ENCODE measurements around the gene GAK. TPM values are rescaled to one million over a fixed set of nuclear protein-coding genes. Genes with fewer than 3 reads are reported as not detected.

Gene GAK
- total RNA-seq, 2 donors from 2014 or later = 168 to 234 TPM

DNA sequence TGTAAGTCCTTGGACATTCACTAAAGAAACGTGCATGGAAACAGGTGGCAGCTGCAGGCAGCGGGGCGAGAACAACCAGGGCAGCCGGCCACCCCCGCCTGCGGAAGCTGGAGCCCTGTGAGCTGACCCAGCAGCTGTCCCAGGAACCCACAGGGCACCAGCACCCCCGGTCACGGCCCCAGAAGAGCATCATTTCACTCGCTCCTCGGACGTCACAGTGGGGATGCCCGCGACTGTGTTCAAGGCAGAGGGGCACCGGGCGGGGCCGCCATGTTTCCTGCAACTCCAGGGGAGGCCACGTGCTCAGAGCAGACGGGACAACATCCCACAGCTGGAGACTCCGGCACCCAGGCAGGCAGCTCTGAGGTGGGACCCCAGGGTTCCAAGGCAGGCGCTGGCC is 61.2 kb downstream of the GAK start:
- H3K36me3 Mint-ChIP-seq = peaks cover 25% of the 10 kb centered on the region

DNA sequence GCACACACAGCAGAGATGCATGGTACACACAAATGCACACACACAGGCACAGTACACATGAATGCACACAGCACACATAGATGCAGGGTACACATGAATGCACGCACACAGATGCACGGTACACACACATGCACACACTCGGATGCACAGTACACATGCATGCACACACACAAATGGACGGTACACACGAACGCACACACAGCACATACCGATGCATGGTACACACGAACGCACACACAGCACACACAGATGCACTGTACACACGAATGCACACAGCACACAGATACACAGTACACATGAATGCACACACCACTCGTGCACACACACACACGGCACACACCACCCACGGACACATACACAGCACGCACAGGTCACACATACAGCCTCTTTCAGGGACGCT is 62.3 kb downstream of the GAK start:
- ATAC-seq (no peak), DNase-seq (ENCODE audit: low spot score) (no peak)
- H3K4me1 Mint-ChIP-seq (ENCODE audit: low read depth in 2 of 2) = peaks cover 0 to 6% of the 10 kb centered on the region in 2 donors
- no peak overlapping the region for H3K27ac Mint-ChIP-seq
- H3K27me3 Mint-ChIP-seq = no peaks in the 10 kb centered on the region
- H3K9me3 Mint-ChIP-seq = no peaks in the 10 kb centered on the region
- H3K36me3 Mint-ChIP-seq = peaks cover 20% of the 10 kb centered on the region
- no peak overlapping the region for H3K4me3 Mint-ChIP-seq

More for the DNA sequence above, 61.2 kb downstream of the GAK start:
- Mint-ChIP-seq H3K27me3 (no peaks in the 10 kb centered on the region), H3K9me3 (no peaks in the 10 kb centered on the region), H3K27ac (no peak overlapping the region), H3K4me1 (ENCODE audit: low read depth in 2 of 2) (peaks cover 0 to 7% of the 10 kb centered on the region in 2 donors), H3K4me3 (no peak overlapping the region)
- no peak for ATAC-seq
- DNase-seq (ENCODE audit: low spot score) = no peak

DNA sequence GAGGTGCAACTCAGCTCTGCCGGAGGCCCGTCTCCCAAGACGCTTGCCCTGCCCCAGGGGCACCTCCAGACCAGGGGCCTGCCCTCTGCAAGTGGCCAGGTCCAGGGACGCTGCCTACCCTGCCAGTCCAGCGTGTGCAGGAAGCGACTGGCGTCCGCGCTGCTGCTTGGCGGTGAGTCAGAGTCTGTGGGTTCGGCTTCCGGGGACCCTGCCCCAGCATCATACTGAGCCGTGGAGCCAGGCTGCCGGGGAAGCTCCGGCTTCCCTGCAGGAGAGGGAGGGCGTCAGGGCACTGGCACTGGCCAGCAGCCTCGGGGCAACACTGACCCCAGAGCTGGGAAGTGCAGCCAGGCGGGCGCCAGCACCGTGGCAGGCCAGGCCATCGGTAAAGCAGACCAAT is 63.7 kb downstream of the GAK start:
- Mint-ChIP-seq H3K9me3 (no peaks in the 10 kb centered on the region), H3K27ac (no peak overlapping the region), H3K4me1 (ENCODE audit: low read depth in 2 of 2) (peaks cover 0 to 4% of the 10 kb centered on the region in 2 donors), H3K4me3 (no peak overlapping the region), H3K27me3 (no peaks in the 10 kb centered on the region), H3K36me3 (peaks cover 10% of the 10 kb centered on the region)
- ATAC-seq (no peak), DNase-seq (ENCODE audit: low spot score) (no peak)

DNA sequence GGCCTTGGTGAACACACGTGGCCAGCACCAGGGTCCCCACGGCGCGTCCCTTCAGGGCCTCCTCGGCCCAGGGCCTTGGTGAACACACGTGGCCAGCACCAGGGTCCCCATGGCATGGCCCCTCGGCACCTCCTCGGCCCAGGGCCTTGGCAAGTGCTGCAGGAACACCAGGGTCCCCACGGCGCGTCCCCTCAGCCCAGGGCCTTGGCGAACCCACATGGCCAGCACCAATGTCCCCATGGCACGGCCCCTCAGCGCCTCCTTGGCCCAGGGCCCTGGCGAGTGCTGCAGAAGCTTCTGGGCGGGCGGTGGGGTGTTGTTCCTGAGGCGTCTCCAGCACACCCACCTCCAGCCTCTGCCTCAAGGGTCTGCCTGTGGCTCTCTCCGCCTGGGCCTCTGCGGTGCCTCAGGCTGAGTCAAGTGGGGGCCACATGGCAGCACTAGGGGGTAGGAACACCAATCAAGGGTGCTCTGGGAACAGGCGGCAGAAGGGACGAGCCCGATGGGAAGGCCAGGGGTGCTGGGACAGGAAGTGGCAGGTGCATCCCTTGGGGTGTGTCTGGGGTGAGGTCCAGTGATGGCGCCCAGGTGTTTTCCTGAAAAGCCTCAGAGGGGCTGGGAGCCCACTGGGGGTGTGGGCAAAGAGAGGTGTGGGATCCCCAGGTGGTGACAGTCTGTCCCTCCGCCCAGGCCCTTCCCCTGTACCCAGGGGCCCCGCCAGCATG is 64.4 kb downstream of the GAK start:
- H3K27ac Mint-ChIP-seq = no peak overlapping the region
- no peak overlapping the region for H3K4me3 Mint-ChIP-seq
- no peaks in the 10 kb centered on the region for H3K27me3 Mint-ChIP-seq
- no peak for ATAC-seq
- H3K4me1 Mint-ChIP-seq (ENCODE audit: low read depth in 2 of 2) = peaks cover 0 to 4% of the 10 kb centered on the region in 2 donors
- DNase-seq (ENCODE audit: low spot score) = no peak
- H3K36me3 Mint-ChIP-seq = peaks cover 14% of the 10 kb centered on the region
- H3K9me3 Mint-ChIP-seq = no peaks in the 10 kb centered on the region

DNA sequence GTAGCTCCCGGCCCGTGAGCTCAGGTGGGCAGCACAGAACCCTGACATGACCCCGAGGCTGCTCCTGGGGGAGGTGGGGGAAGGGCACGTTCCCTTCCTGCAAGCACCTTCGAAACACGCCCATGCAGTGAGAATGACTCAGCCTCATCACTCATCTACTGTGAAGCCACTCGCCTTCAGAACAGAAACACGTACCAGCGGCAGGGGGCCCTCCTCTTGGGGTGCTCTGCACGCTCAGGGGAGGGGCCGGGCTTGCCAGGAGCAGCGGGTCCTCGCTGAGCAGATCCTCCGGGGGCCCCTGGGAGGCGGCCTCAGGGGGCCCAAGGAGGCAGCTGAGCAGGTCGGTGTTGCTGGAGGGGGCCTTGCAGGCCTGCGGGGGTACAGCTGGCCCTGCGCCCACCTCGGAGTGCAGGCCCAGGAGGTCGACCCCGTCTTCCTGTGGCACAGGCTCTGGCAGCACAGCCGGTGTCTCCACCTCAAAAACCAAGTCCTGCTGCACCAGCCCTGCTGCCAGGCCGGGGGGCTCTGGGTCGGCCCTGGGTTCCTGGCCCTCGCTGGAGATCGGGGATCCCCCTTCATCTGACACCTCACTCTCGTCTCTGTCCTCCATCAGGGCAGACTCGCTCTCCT is 65.2 kb downstream of the GAK start:
- H3K4me3 Mint-ChIP-seq = no peak overlapping the region
- no peaks in the 10 kb centered on the region for H3K9me3 Mint-ChIP-seq
- no peak overlapping the region for H3K27ac Mint-ChIP-seq
- peaks cover 0 to 4% of the 10 kb centered on the region in 2 donors for H3K4me1 Mint-ChIP-seq (ENCODE audit: low read depth in 2 of 2)
- no peaks in the 10 kb centered on the region for H3K27me3 Mint-ChIP-seq
- peak in 1 of 2 donors; percentile 17 for ATAC-seq
- peaks cover 15% of the 10 kb centered on the region for H3K36me3 Mint-ChIP-seq
- no peak for DNase-seq (ENCODE audit: low spot score)

DNA sequence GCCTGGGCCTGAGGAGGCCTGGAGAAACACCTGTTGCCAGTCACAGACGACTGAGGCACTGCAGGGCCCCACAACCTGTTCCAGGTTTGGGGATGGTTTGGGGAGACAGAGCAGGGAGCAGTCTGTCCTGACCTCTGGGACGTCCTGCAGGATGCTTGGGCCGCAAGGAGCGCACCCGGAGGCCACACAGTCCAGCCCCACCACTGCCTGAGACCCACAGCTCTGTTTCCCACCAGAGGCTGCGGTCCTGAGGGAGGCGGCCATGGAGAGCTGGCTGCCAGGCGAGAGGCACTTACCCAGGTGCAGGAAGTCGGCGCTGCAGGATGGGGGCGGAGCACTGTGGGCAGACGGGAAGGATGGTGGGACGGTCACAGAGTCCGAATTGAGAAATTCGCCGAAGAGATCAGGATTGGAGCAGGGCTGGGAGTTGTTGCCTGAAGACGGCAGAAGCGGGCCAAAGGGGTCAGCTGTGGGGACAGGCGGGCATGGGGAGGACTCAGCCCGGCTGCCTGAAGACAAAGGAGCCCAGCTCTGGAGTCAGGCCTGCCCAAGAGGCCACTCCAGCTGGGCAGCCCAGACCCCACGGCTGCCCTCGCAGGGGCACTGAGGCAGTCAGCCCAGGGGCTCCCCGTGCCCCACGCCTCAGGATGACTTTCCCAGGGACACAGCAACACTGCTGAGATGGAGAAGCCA is 65.9 kb downstream of the GAK start:
- H3K27me3 Mint-ChIP-seq = no peaks in the 10 kb centered on the region
- peaks cover 0 to 4% of the 10 kb centered on the region in 2 donors for H3K4me1 Mint-ChIP-seq (ENCODE audit: low read depth in 2 of 2)
- no peak for ATAC-seq
- no peaks in the 10 kb centered on the region for H3K9me3 Mint-ChIP-seq
- DNase-seq (ENCODE audit: low spot score) = no peak
- no peak overlapping the region for H3K4me3 Mint-ChIP-seq
- no peak overlapping the region for H3K27ac Mint-ChIP-seq
- H3K36me3 Mint-ChIP-seq = peaks cover 20% of the 10 kb centered on the region

DNA sequence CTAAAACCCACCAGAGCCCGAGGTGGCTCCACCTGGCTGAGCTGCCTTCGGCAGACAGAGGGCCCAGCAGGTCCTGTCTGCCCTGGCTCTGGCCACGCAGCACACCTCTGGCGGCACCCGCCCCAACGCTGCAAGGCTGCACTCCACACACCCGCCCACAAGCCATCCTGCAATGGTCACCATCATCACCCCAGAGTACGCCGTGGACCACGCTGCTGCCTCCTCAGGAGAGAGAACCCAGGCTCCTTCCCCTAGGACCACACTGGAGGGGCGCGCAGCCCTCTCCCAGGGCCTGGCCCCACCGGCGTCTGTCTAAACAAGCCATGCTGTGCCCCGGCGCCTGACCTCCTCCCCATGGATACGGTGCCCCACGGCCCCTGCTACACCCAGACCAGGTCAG is 66.5 kb downstream of the GAK start:
- peak; percentile 13 for DNase-seq (ENCODE audit: low spot score)
- Mint-ChIP-seq H3K9me3 (no peaks in the 10 kb centered on the region), H3K36me3 (peaks cover 25% of the 10 kb centered on the region), H3K27ac (no peak overlapping the region), H3K4me1 (ENCODE audit: low read depth in 2 of 2) (peaks cover 0 to 4% of the 10 kb centered on the region in 2 donors), H3K4me3 (no peak overlapping the region), H3K27me3 (no peaks in the 10 kb centered on the region)
- ATAC-seq = peak in 1 of 2 donors; percentile 5

DNA sequence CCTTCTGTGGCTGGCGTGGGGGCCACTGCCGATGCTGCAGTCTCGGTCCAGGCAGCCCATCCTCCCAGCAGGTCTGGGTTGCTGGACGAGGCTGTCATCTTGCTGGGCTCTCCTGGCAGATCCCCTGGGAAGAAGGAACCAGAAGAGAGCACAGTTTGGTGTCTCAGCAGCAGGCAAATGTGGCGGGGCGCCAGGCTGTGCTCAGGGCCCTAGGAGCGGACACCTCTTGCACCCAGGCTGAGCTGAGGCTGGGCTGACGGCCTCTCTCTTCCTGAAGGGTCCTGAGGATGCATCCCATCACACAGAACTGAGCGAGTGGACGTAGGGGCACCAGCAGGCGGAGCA is 67.0 kb downstream of the GAK start:
- Mint-ChIP-seq H3K36me3 (peaks cover 29% of the 10 kb centered on the region), H3K4me1 (ENCODE audit: low read depth in 2 of 2) (peaks cover 0 to 4% of the 10 kb centered on the region in 2 donors), H3K27ac (no peak overlapping the region), H3K4me3 (no peak overlapping the region), H3K27me3 (no peaks in the 10 kb centered on the region), H3K9me3 (no peaks in the 10 kb centered on the region)
- DNase-seq (ENCODE audit: low spot score) = no peak
- no peak for ATAC-seq

DNA sequence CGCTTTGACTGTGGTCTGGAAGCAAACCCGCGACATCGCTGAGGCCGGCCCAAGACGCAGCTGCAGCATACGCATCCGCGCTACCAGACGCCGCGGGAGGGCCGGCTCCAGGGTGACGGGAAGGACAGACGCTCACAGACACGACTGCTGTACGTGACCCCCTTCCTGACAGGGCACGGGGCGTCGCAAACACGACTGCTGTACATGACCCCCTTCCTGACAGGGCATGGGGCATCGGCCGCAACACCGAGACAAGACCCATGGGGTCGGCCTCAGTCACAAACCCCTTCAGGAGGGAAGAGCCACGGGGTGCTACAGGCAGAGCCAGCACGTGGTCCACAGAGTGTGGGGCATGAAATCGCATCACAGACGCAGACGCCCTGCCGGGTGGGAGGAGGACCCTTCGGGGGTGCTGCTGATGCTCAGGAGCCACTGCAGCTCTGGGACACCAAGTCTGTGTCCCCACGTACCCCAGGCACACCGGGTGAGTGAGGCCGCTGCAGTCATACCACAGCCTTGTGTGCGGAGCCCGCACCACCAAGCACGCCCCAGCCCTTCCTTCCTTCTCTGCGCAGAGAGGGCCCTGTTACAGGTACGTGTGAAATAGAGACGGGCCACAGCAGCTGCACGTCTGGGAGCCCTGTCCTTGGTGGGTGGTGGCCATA is 67.5 kb downstream of the GAK start:
- no peaks in the 10 kb centered on the region for H3K27me3 Mint-ChIP-seq
- ATAC-seq (no peak), DNase-seq (ENCODE audit: low spot score) (no peak)
- H3K4me1 Mint-ChIP-seq (ENCODE audit: low read depth in 2 of 2) = no peaks in the 10 kb centered on the region
- H3K9me3 Mint-ChIP-seq = no peaks in the 10 kb centered on the region
- H3K4me3 Mint-ChIP-seq = no peak overlapping the region
- peaks cover 29% of the 10 kb centered on the region for H3K36me3 Mint-ChIP-seq
- no peak overlapping the region for H3K27ac Mint-ChIP-seq

DNA sequence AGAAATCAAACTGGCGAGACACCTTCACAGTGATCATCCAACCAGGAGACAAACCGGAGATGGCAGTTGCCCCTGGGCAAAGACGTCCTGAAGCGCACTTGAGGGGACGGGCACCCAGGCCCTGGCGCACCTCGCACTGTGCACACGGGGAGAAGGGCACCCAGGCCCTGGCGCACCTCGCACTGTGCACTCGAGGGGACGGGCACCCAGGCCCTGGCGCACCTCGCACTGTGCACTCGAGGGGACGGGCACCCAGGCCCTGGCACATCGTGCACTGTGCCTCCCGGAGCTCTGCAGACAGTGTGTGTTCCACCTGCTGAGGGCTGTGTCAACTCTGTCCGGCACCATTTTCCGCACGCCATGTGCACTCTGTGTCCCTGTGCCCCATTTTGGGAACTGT is 71.6 kb downstream of the GAK start:
- no peak overlapping the region for H3K27ac Mint-ChIP-seq
- no peaks in the 10 kb centered on the region for H3K9me3 Mint-ChIP-seq
- no peaks in the 10 kb centered on the region for H3K27me3 Mint-ChIP-seq
- peaks cover 52% of the 10 kb centered on the region for H3K36me3 Mint-ChIP-seq
- ATAC-seq (peak in 1 of 2 donors; percentile 24), DNase-seq (ENCODE audit: low spot score) (no peak)
- peaks cover 21 to 22% of the 10 kb centered on the region in 2 donors for H3K4me1 Mint-ChIP-seq (ENCODE audit: low read depth in 2 of 2)
- H3K4me3 Mint-ChIP-seq = no peak overlapping the region

DNA sequence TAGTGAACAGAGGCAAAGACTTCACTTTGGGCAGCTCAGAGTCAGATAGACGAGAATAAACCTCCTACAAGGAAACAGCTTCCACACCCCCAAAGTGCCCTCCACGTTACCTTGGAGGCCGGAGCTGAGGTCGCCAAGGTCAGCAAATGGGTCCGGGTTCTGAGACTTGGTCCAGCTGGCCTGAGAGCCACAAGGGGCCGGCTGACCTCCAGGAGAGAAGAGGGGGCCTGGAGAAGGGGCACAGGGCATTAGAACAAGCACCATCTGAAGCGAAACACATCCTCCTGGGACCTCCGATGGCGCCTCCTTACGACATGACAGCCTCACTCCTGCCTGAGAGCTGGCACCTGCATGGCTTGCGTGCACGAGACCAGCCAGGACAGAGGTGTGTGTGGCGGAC is 72.6 kb downstream of the GAK start:
- peaks cover 22 to 23% of the 10 kb centered on the region in 2 donors for H3K4me1 Mint-ChIP-seq (ENCODE audit: low read depth in 2 of 2)
- no peak overlapping the region for H3K27ac Mint-ChIP-seq
- DNase-seq (ENCODE audit: low spot score) (no peak), ATAC-seq (no peak)
- no peaks in the 10 kb centered on the region for H3K9me3 Mint-ChIP-seq
- H3K27me3 Mint-ChIP-seq = no peaks in the 10 kb centered on the region
- no peak overlapping the region for H3K4me3 Mint-ChIP-seq
- H3K36me3 Mint-ChIP-seq = peaks cover 52% of the 10 kb centered on the region

DNA sequence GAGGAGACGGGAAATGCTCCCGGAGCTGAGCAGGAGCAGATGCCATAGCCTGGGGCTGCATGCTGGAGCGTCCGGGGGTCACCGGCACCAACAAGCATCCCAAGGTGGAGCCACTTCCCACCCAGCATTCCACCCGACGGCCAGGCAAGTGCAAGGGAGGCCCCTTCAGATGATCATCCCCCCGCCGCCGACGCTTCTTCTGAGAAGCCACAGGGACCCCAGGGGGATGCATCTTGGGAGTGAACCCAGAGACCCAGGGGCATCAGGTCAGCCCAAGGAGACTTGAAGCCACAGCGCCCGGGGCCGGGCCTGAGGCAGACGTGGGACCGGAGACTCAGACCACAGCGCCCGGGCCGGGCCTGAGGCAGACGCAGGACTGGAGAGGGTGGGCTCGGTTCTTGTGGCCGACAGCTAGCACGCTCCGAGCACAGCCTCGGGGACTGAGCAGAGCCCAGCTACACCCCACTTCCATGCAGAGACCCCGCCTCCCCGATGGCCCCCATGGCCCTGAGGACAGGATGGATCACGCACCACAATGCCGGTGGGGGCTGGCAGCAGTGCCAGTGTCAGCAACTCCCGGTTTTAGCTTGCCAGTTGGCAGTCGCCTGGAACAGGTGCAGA is 73.2 kb downstream of the GAK start:
- Mint-ChIP-seq H3K27me3 (no peaks in the 10 kb centered on the region), H3K9me3 (no peaks in the 10 kb centered on the region), H3K36me3 (peaks cover 52% of the 10 kb centered on the region), H3K4me1 (ENCODE audit: low read depth in 2 of 2) (peaks cover 22 to 23% of the 10 kb centered on the region in 2 donors), H3K4me3 (no peak overlapping the region), H3K27ac (no peak overlapping the region)
- no peak for DNase-seq (ENCODE audit: low spot score)
- ATAC-seq = peak in 1 of 2 donors; percentile 39

DNA sequence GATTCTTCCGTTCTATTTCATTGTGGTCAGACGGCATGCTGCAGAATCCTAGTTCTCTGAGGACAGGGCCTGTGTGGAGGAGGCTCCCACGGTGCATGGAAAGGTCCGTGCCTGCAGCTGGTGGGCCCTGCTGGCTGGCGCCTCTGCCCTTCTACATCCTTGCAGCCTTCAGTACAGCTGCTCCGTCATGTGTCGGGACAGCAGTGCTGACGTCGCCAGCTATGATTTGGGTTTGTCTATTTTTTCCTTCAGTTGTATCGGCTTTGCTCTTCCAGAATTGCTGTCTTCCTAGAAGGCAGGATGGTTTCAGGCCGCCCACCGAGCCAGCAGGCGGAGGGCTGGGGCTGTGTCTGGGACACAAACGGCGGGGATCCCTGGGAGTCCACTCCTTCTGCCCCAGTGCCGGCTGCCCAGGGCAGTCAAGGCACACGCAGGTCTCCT is 74.1 kb downstream of the GAK start:
- ATAC-seq = no peak
- Mint-ChIP-seq H3K4me3 (no peak overlapping the region), H3K27ac (peak overlapping the region in 1 of 2 donors; percentile 71), H3K4me1 (ENCODE audit: low read depth in 2 of 2) (peaks cover 22 to 23% of the 10 kb centered on the region in 2 donors), H3K36me3 (peaks cover 48% of the 10 kb centered on the region), H3K9me3 (no peaks in the 10 kb centered on the region), H3K27me3 (no peaks in the 10 kb centered on the region)
- DNase-seq (ENCODE audit: low spot score) = no peak

Data from natural killer cell treated with Interleukin-12 subunit alpha and Interleukin-12 subunit beta and Interleukin-15 and Interleukin-18, amount 100 ng/mL, for 72 hours (primary cell).